Osteocyte (in vitro differentiated cells): Measurements from ENCODE around the gene MS4A1. TPM values are rescaled to one million over a fixed set of nuclear protein-coding genes. Genes with fewer than 3 reads are reported as not detected.
"Not testable (repeated sequence)": the region's sequence is repeated elsewhere in the genome, so short reads cannot be mapped to it uniquely, and the experiment has no call there.

Experiments used
- DNase-seq: peaks from one replicate; pipeline ENCODE4 v3.0.0; 2021; ENCODE audit warnings: mixed read lengths; ENCODE audit not compliant: unreplicated experiment; ENCODE audit errors: extremely low spot score
- H3K27ac Mint-ChIP-seq: one replicate; pipeline ENCODE4 v1.8.0; 2021; ENCODE audit warnings: mild to moderate bottlenecking, mixed read lengths; ENCODE audit not compliant: unreplicated experiment
- H3K27me3 Mint-ChIP-seq: one replicate; pipeline ENCODE4 v1.8.0; 2021; ENCODE audit warnings: mixed read lengths; ENCODE audit not compliant: unreplicated experiment
- H3K36me3 Mint-ChIP-seq: one replicate; pipeline ENCODE4 v1.8.0; 2021; ENCODE audit warnings: mixed read lengths; ENCODE audit not compliant: unreplicated experiment
- H3K4me1 Mint-ChIP-seq: one replicate; pipeline ENCODE4 v1.8.0; 2021; ENCODE audit warnings: mixed read lengths; ENCODE audit not compliant: unreplicated experiment
- H3K4me3 Mint-ChIP-seq: one replicate; pipeline ENCODE4 v1.8.0; 2021; ENCODE audit warnings: mild to moderate bottlenecking, moderate library complexity, mixed read lengths; ENCODE audit not compliant: unreplicated experiment
- H3K9me3 Mint-ChIP-seq: one replicate; pipeline ENCODE4 v1.8.0; 2021; ENCODE audit warnings: mixed read lengths; ENCODE audit not compliant: unreplicated experiment
- total RNA-seq: library from RNA; stranded (reverse); gene quantifications from 2 replicates; pipeline ENCODE4 v1.2.1, GENCODE V29; 2021
- TF ChIP-seq, protein P1 (sequence below): fragments of 200-600 bp; sonication (generic); IDR thresholded peaks from 2 replicates; pipeline ENCODE4 v1.5.0; 2021; ENCODE audit warnings: antibody characterized with exemption, mild to moderate bottlenecking, moderate library complexity

The MS4A1 gene
- total RNA-seq, 1 donor from 2014 or later, result not detected

DNA sequence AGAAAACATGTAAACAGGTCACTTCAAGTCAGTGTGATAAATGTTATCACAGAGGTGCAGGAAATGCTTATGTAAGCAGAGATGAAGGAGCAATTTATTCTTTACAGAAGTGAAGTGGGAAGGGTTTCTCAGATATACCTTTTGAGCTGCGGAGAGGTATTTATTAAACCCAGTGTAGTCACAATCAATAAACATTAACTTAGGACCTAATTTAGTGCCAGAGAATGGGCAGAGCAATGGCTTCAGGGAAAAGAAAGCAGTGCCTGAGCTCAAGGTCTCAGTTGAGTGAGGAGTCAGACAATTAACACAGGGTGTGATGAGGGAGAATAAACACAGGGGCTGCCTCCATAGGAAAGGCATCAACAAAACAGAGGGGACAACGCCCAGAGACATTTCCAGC lies 24.4 kb upstream of the MS4A1 start:
- Mint-ChIP-seq H3K36me3 (no peaks in the 10 kb centered on the region), H3K4me3 (no peak overlapping the region), H3K9me3 (no peaks in the 10 kb centered on the region), H3K27me3 (peaks cover 6% of the 10 kb centered on the region), H3K27ac (no peak overlapping the region), H3K4me1 (no peaks in the 10 kb centered on the region)
- TF ChIP-seq, protein P1, sequence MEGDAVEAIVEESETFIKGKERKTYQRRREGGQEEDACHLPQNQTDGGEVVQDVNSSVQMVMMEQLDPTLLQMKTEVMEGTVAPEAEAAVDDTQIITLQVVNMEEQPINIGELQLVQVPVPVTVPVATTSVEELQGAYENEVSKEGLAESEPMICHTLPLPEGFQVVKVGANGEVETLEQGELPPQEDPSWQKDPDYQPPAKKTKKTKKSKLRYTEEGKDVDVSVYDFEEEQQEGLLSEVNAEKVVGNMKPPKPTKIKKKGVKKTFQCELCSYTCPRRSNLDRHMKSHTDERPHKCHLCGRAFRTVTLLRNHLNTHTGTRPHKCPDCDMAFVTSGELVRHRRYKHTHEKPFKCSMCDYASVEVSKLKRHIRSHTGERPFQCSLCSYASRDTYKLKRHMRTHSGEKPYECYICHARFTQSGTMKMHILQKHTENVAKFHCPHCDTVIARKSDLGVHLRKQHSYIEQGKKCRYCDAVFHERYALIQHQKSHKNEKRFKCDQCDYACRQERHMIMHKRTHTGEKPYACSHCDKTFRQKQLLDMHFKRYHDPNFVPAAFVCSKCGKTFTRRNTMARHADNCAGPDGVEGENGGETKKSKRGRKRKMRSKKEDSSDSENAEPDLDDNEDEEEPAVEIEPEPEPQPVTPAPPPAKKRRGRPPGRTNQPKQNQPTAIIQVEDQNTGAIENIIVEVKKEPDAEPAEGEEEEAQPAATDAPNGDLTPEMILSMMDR, result no peak
- DNase-seq, result no peak

- no peaks in the 10 kb centered on the region for H3K9me3 Mint-ChIP-seq
- no peaks in the 10 kb centered on the region for H3K4me1 Mint-ChIP-seq
- H3K27me3 Mint-ChIP-seq, result peaks cover 6% of the 10 kb centered on the region
- no peak overlapping the region for H3K27ac Mint-ChIP-seq
- DNase-seq, result no peak
- no peaks in the 10 kb centered on the region for H3K36me3 Mint-ChIP-seq
- H3K4me3 Mint-ChIP-seq, result no peak overlapping the region
- TF ChIP-seq, protein P1, result no peak
These were observed 22.2 kb upstream of the MS4A1 start for GRCh38 chr11:60433401-60433800.

- no peaks in the 10 kb centered on the region for H3K9me3 Mint-ChIP-seq
- peaks cover 12% of the 10 kb centered on the region for H3K27me3 Mint-ChIP-seq
- no peaks in the 10 kb centered on the region for H3K4me1 Mint-ChIP-seq
- H3K36me3 Mint-ChIP-seq, result no peaks in the 10 kb centered on the region
- no peak overlapping the region for H3K27ac Mint-ChIP-seq
- H3K4me3 Mint-ChIP-seq, result no peak overlapping the region
- TF ChIP-seq, protein P1, result no peak
- no peak for DNase-seq
These were observed 8.6 kb upstream of the MS4A1 start for GRCh38 chr11:60447070-60447469.

DNA sequence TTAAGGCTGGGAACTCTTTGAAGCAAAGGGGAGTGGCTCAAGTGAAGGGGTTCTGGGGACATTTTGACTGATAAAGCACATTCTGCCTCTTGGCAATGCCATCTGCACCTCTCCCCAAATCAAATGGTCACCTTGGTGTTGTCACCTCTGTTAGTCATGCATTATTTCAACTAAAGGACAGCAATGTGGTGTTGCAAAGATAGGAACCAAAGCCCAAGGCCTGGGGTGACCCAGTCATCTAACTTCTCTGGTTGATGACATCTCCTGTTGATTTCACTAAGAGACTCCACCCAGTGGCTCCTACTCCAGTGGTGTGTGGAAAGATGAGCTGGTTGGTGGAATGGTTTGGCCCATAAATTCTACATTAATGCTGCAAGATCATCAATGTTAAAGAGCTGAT lies 7.8 kb upstream of the MS4A1 start:
- no peaks in the 10 kb centered on the region for H3K4me1 Mint-ChIP-seq
- H3K27me3 Mint-ChIP-seq, result peaks cover 10% of the 10 kb centered on the region
- no peak for DNase-seq
- TF ChIP-seq, protein P1, result no peak
- no peak overlapping the region for H3K4me3 Mint-ChIP-seq
- H3K36me3 Mint-ChIP-seq, result no peaks in the 10 kb centered on the region
- no peak overlapping the region for H3K27ac Mint-ChIP-seq
- H3K9me3 Mint-ChIP-seq, result no peaks in the 10 kb centered on the region

- H3K27me3 Mint-ChIP-seq, result peaks cover 12% of the 10 kb centered on the region
- H3K9me3 Mint-ChIP-seq, DNase-seq, H3K27ac Mint-ChIP-seq, H3K36me3 Mint-ChIP-seq, H3K4me3 Mint-ChIP-seq, H3K4me1 Mint-ChIP-seq: not testable (repeated sequence)
These were observed 4.5 kb upstream of the MS4A1 start for GRCh38 chr11:60451185-60451584.

GRCh38 chr11:60454212-60454611 lies 1.4 kb upstream of the MS4A1 start:
- Mint-ChIP-seq H3K9me3 (no peaks in the 10 kb centered on the region), H3K27ac (no peak overlapping the region), H3K36me3 (no peaks in the 10 kb centered on the region), H3K4me3 (no peak overlapping the region), H3K27me3 (peaks cover 22% of the 10 kb centered on the region), H3K4me1 (no peaks in the 10 kb centered on the region)
- TF ChIP-seq, protein P1, result no peak
- no peak for DNase-seq
